Stimulated activated CD8-positive, alpha-beta memory T cell treated with anti-CD3 and anti-CD28 coated beads, Interleukin-15, amount 100 ng/mL, for 24 hours (primary cell): ENCODE data around the gene PLS3.
"Not testable (repeated sequence)": the region's sequence is repeated elsewhere in the genome, so short reads cannot be mapped to it uniquely, and the experiment has no call there.

Experiments
- DNase-seq: peaks from one replicate; pipeline ENCODE4 v3.0.0-alpha.2; 2020; ENCODE audit warnings: low read depth

PLS3 gene, protein sequence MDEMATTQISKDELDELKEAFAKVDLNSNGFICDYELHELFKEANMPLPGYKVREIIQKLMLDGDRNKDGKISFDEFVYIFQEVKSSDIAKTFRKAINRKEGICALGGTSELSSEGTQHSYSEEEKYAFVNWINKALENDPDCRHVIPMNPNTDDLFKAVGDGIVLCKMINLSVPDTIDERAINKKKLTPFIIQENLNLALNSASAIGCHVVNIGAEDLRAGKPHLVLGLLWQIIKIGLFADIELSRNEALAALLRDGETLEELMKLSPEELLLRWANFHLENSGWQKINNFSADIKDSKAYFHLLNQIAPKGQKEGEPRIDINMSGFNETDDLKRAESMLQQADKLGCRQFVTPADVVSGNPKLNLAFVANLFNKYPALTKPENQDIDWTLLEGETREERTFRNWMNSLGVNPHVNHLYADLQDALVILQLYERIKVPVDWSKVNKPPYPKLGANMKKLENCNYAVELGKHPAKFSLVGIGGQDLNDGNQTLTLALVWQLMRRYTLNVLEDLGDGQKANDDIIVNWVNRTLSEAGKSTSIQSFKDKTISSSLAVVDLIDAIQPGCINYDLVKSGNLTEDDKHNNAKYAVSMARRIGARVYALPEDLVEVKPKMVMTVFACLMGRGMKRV

DNA sequence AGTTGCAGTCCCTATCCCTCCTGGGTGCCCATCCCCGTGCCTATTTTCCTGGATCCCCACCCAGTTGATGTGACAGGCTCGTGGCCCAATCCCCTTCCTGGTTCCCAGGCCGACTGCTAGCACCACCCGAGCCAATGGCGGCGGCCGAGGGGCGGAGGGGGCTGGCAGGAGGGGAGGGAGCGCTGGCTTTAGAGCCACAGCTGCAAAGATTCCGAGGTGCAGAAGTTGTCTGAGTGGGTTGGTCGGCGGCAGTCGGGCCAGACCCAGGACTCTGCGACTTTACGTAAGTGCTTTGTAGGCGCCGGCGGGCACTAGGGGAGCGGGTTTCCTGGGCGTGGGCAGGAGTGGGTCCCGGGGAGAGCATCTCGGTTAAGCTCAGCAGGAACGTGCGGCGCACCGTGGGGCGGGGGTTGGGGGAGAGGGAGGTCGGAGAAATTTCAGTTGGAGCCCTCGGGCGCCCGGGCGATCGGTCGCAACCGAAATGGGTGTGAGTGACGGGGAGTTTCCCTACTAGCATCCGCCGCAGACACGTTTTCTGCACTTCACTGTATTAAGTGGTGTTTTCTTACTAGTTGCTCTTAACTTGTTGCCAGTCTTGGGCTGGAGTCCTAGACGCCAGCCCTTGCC lies at the start of gene PLS3:
Gene PLS3 (plus strand): TSS at position 197 of the 627 bp plus-strand sequence. CDS start 49,077 bp downstream, outside the sequence.
- no peak for DNase-seq

DNA sequence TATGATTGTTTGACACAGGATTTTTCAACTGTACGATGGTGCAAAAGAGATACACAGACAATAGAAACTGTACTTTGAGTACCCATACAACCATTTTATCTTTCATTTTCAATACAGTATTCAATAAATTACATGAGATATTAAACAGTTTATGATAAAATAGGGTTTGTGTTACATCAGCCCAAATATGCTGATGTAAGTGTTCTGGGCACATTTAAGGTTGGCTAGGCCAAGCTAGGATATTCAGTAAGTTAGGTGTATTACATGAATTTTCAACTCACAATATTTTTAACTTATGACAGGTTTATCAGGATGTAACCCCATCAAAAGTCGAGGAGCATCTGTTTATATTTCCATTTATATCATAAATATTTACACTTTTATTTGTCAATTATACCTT lies 42.9 kb upstream of the PLS3 start:
- DNase-seq, result no peak

DNA sequence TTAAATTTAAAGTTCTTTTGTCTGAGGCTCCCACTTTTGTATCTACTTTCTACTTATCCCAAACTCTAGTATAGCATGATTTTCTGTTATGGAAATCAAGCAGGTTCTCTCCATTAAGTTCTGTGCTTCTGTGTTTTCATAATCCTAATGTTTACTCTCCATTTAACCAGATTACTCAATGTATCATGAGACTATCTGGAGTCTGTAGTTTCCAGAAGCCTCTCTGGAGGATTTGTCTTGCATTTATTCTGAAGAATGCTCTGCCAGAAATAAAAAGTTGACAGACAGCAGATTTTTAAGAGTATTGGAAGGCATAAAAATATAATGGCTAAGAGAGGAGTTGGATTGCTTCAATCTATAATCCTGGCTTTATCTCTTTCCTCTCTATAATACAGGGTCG lies 39.2 kb upstream of the PLS3 start:
- no peak for DNase-seq

DNA sequence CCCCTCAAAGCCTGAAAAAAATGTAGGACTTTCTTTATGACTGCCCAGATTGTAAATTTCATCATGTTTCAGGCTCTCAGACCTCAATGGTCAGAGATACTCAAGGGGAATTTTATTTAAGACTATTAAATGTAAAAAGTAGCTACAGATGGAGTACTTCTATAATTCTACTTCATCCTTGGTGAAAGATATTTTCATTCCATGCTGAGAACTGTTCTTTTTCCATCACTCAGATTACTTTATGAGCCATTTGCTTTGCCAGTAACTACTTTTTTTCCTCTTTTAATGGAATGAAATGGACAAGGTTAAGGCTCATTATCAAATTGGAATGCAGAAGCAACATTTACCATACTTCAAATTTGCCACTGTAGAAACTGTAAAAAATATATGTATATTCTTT lies 38.0 kb upstream of the PLS3 start:
- DNase-seq, result no peak

DNA sequence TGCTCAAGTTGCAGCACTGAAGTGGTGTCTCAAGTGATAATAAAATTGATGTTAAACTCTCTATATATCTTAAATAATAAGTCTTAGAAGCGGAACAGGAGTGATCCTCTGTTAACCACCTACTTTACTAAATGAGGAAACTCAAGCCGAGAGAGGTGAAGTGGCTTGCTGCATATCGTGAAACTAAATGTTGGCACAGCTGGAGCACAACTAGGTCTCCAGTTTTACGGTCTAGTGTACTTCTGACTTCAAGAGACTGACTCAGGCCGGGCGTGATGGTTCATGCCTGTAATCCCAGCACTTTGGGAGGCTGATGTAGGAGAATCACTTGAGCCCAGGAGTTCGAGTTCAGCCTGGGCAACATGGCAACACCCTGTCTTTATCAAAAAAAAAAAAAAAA lies 35.5 kb upstream of the PLS3 start:
- no peak for DNase-seq

DNA sequence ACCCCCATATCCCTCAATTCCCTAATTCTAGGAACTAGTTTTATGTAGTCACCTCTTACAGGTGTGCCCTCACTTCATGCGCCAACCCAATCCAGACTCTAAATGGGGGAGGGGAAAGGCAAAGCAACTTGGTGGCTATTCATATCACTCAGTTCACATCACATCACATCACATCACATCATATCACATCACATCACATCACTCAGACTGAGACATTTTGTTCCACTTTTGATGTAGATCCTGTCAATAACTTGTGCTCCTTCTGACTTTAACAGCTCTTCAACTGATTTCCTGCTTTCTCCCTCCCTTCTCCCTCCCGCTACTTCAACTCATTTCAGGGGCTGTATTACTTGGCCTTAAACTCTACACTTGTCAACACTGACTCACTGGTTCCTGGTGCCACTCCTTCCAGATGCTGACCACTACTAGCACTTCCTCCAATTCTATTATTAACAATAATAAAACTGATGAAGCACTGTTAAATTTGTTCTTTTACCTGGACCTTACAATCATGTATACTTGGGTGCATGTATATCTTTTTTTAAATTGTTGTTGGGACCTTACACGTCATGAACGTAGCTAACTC lies 29.1 kb upstream of the PLS3 start:
- no peak for DNase-seq

DNA sequence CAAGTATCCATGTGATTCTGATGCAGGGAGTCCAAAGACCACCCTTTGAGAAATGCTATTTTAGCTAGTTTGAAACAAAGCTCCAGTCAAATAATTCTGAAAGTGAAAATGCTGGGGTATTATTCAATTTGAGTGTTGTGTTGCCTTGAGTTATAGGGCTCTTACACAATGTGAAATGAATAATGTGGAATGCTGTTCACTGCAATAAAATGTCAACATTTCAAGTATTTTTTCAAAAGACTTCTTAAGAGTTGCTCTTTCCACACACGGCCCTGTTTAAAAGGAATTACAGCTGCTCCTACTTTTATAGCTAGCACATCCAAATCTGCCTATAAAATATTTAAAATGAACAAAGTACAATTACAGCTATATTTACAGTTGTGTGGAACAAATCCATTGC lies 27.5 kb upstream of the PLS3 start:
- DNase-seq, result no peak

DNA sequence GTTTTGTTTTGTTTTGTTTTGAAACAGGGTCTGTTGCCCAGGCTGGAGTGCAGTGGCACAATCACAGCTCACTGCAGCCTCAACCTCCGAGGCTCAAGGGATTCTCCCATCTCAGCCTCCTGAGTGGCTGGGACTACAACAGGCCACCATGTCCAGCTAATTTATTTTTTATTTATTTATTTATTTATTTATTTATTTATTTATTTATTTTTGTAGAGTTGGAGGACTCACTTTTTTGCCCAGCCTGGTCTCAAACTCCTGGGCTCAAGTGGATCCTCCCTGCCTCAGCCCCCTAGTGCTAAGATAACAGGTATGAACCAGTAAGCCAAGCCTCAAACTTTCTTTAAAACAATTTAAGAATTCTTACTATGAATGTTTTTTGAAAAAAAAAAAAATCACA lies 26.6 kb upstream of the PLS3 start:
- no peak for DNase-seq

DNA sequence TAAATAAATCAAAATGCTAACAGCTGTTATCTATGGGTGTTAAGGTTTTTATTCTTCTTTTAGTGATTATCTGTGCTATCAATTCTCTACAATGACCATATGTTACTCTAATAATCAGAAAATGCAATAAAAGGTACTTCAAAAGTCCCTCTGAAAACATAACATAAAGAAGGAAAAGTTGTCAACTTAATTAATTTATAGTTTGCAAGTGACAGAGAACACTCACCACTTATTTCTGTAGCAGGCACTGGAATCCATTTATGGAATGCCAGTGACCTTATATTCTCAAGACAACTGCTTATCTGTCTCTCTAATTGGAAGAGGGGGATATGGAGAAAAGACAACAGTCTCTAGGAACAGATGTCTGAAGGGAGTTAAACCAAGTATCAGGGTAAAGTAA lies 25.6 kb upstream of the PLS3 start:
- no peak for DNase-seq

DNA sequence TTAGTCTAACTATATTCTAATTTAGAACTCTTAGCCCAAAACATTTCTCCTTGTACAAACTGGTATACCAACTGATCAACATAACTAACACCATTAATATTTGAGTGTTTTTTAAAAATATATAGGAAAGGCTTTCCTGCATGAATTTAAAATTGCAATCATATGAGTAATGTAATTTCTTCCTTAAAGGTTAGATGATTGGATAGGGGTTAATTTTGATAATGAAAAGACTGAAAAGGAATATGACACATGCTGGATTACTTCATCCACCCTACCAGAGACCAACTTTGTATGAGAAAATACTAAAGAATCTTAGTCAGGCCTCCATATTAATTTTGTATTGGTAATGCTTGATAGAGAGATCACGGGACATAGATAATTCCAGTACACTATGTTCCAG lies 25.1 kb upstream of the PLS3 start:
- DNase-seq, result no peak

DNA sequence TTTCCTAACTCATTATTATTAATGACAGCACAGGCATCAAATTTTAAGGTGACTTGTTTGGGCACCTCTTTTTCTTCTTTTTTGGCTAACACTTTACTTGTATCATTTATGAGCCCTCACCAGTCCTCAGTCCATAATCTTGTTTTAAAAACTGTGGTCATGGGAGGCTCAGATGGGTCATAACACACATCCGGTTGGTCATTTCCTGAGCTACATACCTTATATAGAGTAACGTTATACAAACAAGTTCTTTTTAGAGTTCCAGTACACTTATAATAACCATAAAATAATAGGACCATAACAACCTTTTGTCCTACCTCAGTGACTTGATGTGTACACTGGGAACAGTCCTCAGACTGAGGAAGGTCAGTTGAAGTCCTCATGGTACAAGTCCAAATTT lies 21.1 kb upstream of the PLS3 start:
- DNase-seq, result no peak

DNA sequence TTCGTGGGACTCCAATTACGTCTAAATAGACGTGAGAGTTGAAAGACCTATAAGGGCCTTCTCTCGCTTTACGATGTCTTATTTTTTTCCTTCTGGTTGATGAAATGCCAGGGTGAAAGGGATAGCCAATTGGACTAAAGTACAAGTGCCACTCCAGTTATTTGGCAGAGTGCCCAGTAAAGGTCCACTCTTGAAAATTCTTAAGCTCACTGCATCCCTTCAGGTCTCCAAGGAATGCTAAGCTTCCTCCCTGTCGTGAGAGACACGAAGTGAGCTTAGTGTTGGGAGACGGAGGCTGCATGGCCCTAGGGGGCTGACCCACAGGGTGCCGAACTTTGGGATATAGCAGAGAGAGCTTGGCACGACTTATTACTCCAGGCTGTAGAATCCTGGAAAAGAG lies 19.9 kb upstream of the PLS3 start:
- DNase-seq, result not testable (repeated sequence)

DNA sequence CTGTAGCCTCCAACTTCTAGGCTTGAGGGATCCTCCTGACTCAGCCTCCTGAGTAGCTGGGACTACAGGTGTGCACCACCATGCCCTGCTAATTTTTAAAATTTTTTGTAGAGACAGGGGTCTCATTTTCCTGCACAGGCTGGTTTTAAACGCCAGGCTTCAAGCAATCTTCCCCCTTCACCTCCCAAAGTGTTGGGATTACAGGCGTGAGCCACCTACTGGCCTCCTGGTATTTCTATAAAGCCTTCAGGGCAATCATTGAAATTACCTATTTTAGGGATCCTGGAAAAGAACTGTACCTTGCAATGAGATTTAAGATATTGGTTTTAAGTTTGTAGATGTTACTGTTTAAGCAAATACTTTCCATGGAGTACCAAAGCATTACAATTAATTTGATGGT lies 13.5 kb upstream of the PLS3 start:
- DNase-seq, result no peak

DNA sequence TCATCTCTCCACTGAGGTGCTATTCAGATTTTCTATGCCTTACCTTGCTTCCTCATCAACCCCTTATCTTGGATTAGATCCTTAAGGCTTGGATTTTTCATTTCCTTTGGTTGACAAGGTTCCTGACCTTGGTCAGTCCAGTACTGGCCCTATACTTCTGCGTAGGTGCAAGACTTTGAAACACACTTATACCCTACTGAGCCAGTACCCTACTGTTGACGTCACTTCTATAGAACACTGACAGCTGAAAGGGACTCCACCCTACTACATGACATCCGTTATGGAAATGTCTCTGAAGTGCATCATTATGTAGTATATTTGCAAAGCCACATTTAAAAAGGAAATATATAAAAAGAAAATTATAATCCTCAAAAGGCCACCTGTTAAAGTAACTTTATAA lies 12.0 kb upstream of the PLS3 start:
- DNase-seq, result no peak

DNA sequence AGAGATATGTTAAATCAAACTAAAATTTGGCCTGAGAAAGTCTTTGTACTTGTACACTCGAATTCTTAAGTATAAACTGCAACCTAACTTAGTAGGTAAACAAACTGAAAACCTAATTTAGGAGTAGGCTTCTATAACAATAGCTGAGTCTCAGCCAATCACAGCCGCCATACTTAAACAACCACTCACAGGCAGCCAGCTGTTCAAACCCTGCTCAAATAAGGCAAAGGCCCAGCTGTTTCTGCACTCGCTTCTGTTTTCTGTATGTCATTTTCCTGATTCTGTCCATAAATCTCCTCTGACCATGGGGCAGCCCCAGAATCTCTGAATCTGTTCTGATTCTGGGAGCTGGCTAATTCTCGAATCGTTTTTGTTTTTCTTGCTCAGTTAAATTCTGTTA lies 7.8 kb upstream of the PLS3 start:
- no peak for DNase-seq

DNA sequence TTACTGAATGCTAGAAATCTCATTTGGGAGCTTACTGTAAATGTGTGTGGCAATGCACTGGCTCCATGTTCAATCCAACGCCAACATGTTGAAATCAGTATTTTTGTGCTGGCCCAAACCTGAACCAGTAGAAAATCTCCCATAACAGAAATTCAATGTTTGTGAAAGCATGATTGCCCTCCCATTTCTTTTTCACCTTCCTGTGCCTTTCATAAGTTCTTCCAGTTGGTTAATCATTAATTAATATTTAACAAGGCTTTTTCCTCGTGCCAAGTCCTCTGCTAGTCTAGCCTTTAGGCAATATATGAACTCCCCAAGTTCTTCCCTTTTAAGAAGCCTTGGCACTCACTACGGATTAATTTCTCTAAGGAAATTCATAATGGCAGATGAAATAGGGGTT lies 1.3 kb upstream of the PLS3 start:
- no peak for DNase-seq

DNA sequence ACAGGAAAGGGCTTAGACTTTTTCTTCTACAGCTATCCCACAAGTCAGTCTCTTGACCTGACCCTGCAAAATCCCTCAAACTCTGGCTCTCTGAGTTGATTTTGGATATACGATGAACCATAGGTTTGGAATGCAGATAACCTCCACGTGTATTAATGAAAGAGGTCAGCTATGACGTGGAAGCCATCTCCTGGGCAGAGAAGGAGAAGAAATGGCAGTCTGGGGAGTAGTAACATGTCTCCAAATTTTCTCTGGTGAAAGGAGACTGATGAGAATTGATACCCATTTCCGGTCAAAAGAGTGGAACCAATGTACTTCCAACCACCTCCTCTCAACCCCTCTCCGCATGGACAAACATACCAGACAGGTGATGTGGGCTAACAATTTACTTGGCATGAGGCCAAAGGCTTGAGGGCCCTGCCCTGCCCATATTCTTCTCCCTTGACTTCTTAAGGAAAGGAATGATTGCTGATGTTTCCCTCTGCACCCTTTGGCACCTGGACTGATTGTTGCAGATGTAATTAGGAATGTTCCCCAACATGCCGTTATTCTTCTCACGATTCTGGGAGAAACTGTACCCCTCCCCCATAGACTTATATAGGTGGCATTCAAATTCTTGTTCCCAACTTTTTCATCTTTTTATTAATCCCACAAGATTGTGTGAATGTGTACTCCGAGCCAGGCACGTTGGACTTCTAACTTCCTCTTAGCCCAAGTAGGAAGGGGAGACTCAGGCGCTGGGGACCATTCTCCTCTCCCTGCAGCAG lies 580 bp upstream of the PLS3 start:
- no peak for DNase-seq

DNA sequence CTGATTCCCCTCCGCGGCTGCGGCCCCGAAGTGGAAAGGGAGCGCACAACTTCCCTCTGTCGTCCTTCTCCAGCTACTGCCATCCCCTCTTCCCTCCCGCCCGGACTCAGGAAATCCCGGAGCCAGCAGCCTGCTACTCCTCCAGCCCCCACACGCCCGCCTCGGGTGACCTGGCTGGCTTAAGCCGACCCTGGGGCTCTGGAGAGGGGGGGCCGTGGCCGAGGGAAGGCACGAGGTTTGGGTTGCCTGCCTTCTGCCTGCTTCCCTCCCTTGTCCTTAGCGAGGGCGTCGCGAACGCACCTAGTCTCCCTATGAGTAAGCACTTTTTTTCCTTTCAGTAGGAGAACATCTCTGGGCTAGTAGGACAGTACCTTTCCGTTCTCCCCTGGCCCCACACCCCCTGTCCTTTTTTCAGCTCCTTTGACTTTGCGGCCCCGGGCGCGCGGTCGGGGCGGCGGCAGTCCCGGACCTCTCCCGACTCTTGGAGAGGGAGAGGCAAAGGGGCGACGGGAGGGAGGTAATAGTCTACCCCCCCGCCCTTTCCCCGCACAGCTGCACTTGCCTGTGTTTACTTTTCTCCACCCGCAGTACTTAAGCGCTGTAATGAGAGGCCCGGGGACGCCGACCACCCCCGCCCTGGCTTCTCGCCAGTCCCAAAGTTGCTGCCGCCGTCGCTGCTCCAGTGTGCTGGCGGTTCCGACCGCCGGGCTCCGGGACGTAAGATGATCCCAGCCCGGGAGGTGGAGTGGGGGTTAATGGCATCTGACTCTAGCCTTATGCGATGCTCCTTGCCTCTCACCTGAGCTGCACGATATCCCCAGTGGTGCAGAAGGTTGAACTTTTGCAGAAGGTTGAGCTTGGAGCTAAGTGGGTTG lies 868 bp downstream of the PLS3 start:
- no peak for DNase-seq

DNA sequence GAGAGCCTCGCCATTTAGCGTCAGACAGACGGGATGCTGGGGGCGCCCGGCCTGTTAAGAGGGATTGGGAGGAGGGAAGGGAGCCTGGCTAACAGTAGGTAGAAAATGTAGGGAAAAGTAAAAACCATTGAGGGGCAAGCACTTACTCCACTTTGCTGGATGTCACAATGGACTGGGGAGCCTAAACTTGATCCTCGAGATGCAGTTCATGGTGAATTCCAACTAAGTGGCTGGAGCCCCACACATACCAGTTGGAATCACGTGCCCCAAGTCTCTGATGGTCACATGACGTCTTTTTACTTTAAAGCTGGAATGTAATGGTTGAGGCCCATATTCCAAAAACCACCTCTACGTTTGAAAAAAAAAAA lies 1.5 kb downstream of the PLS3 start:
- DNase-seq, result no peak

DNA sequence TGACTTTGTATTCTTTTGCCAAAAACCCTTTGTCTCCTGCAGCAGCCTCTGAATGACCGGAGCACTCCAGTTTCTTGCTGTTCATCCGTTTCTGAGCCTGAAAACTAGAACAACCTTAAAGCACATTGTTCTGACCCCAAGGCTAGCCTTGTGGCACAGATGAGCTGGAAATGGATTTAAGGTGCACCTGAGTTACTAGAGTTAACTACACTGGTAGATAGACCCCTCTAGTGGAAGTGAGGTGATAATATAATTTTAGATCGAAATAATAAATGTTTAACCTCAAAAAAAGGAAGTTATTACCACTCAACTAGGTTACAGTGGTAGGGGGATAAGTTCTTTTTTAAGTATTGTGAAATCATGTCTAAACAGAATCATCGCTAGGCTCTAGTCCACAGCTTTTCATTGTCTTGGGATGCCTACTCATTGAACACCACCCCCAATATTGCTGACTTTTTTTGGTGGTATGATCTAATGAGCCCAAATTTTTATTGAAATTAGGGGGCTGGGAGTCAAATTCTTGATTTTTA lies 2.7 kb downstream of the PLS3 start:
- DNase-seq, result no peak

DNA sequence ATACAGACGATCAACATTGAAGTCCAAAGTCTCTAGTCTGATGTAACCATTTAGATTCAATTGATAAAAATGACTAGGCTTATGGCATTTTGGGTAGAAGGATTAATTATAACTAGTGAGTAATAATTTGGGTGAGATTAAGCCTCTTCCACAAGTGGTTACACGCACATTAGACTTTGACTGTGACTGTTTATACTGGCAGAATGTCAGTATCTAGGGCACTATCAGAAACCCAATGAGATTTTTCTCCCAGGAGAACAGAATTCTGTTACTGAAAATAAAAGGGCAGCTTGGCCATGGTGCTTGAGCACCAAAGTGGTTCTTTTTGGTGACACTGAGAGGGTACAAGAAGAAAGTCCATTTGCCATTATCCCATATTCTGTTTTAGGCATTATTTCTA lies 3.3 kb downstream of the PLS3 start:
- DNase-seq, result no peak
